Dendritic cell treated with granulocyte-macrophage colony-stimulating factor and Interleukin-4, amounts not matched to agents 40 ng/mL and 50 ng/mL, for 4 days (primary cell): ENCODE results near the gene ADGRG3.
"Not testable (repeated sequence)": the region's sequence is repeated elsewhere in the genome, so short reads cannot be mapped to it uniquely, and the experiment has no call there.

Experiments used
- H3K27ac Mint-ChIP-seq: one replicate; pipeline ENCODE4 v1.8.0; 2022; ENCODE audit warnings: mild to moderate bottlenecking, mixed read lengths
- H3K27me3 Mint-ChIP-seq: one replicate; pipeline ENCODE4 v1.8.0; 2022; ENCODE audit warnings: mild to moderate bottlenecking, mixed read lengths
- H3K36me3 Mint-ChIP-seq: one replicate; pipeline ENCODE4 v1.8.0; 2022; ENCODE audit warnings: low read depth, mixed read lengths
- H3K4me1 Mint-ChIP-seq: one replicate; pipeline ENCODE4 v1.8.0; 2022; ENCODE audit warnings: low read depth, mixed read lengths
- H3K4me3 Mint-ChIP-seq: one replicate; pipeline ENCODE4 v1.8.0; 2022; ENCODE audit warnings: mild to moderate bottlenecking, moderate library complexity, mixed read lengths
- H3K9me3 Mint-ChIP-seq: one replicate; pipeline ENCODE4 v1.8.0; 2022; ENCODE audit warnings: mixed read lengths
- intact Hi-C: fragments of 100-400 bp; cut with micrococcal nuclease; formaldehyde crosslinking; loops from one replicate; pipeline ENCODE4 v1.15.0; 2022

The ADGRG3 gene

GRCh38 chr16:57722210-57722499, 54.0 kb downstream of the ADGRG3 start:
- intact Hi-C loops, result loop anchor here (5.0 kb wide), 1 partner anchor 130 kb away; no protein-coding TSS in a partner anchor
- H3K27me3 Mint-ChIP-seq, result no peaks in the 10 kb centered on the region
- no peaks in the 10 kb centered on the region for H3K9me3 Mint-ChIP-seq
- no peak overlapping the region for H3K27ac Mint-ChIP-seq
- H3K36me3 Mint-ChIP-seq, result no peaks in the 10 kb centered on the region
- no peaks in the 10 kb centered on the region for H3K4me1 Mint-ChIP-seq
- no peak overlapping the region for H3K4me3 Mint-ChIP-seq

- Mint-ChIP-seq H3K27ac (no peak overlapping the region), H3K4me3 (no peak overlapping the region)
- intact Hi-C loops, result loop anchor here (5.0 kb wide), 1 partner anchor 130 kb away; no protein-coding TSS in a partner anchor
Observed at GRCh38 chr16:57722651-57723050, 54.5 kb downstream of the ADGRG3 start.

GRCh38 chr16:57723170-57723569, 55.1 kb downstream of the ADGRG3 start:
- Mint-ChIP-seq H3K27me3 (no peaks in the 10 kb centered on the region), H3K9me3 (no peaks in the 10 kb centered on the region), H3K4me1 (no peaks in the 10 kb centered on the region), H3K4me3 (no peak overlapping the region), H3K27ac (no peak overlapping the region), H3K36me3 (no peaks in the 10 kb centered on the region)
- intact Hi-C loops, result loop anchor here (5.0 kb wide), 1 partner anchor 131 kb away; no protein-coding TSS in a partner anchor

More at GRCh38 chr16:57722651-57723050, 54.5 kb downstream of the ADGRG3 start:
- Mint-ChIP-seq H3K36me3 (no peaks in the 10 kb centered on the region), H3K27me3 (no peaks in the 10 kb centered on the region), H3K9me3 (no peaks in the 10 kb centered on the region), H3K4me1 (no peaks in the 10 kb centered on the region)

GRCh38 chr16:57724531-57724930, 56.4 kb downstream of the ADGRG3 start:
- intact Hi-C loops, result loop anchor here (5.0 kb wide), 1 partner anchor 132 kb away; no protein-coding TSS in a partner anchor
- H3K9me3 Mint-ChIP-seq, result peaks cover 9% of the 10 kb centered on the region
- H3K36me3 Mint-ChIP-seq, result no peaks in the 10 kb centered on the region
- H3K27me3 Mint-ChIP-seq, result no peaks in the 10 kb centered on the region
- no peaks in the 10 kb centered on the region for H3K4me1 Mint-ChIP-seq
- H3K27ac Mint-ChIP-seq, result no peak overlapping the region
- H3K4me3 Mint-ChIP-seq, result no peak overlapping the region

- Mint-ChIP-seq H3K4me1 (no peaks in the 10 kb centered on the region), H3K4me3 (no peak overlapping the region), H3K36me3 (no peaks in the 10 kb centered on the region), H3K9me3 (peaks cover 10% of the 10 kb centered on the region), H3K27ac (no peak overlapping the region), H3K27me3 (no peaks in the 10 kb centered on the region)
- intact Hi-C loops, result no loop called here
Observed at GRCh38 chr16:57725151-57725550, 57.0 kb downstream of the ADGRG3 start.

GRCh38 chr16:57725554-57725953, 57.4 kb downstream of the ADGRG3 start:
- Mint-ChIP-seq H3K27me3 (no peaks in the 10 kb centered on the region), H3K9me3 (peaks cover 10% of the 10 kb centered on the region), H3K36me3 (no peaks in the 10 kb centered on the region), H3K27ac (no peak overlapping the region), H3K4me1 (no peaks in the 10 kb centered on the region), H3K4me3 (no peak overlapping the region)
- intact Hi-C loops, result no loop called here

GRCh38 chr16:57725976-57726375, 57.9 kb downstream of the ADGRG3 start:
- Mint-ChIP-seq H3K27ac (no peak overlapping the region), H3K27me3 (no peaks in the 10 kb centered on the region), H3K4me1 (no peaks in the 10 kb centered on the region), H3K36me3 (no peaks in the 10 kb centered on the region), H3K4me3 (no peak overlapping the region), H3K9me3 (peaks cover 10% of the 10 kb centered on the region)
- intact Hi-C loops, result no loop called here

GRCh38 chr16:57726433-57726947, 58.4 kb downstream of the ADGRG3 start:
- Mint-ChIP-seq H3K36me3 (no peaks in the 10 kb centered on the region), H3K27ac (no peak overlapping the region), H3K4me3 (no peak overlapping the region), H3K4me1 (peaks cover 4% of the 10 kb centered on the region), H3K27me3 (no peaks in the 10 kb centered on the region), H3K9me3 (peaks cover 10% of the 10 kb centered on the region)
- intact Hi-C loops, result no loop called here

- H3K4me1 Mint-ChIP-seq, result peaks cover 6% of the 10 kb centered on the region
- H3K4me3 Mint-ChIP-seq, result no peak overlapping the region
- intact Hi-C loops, result no loop called here
- H3K27ac Mint-ChIP-seq, result no peak overlapping the region
- H3K9me3 Mint-ChIP-seq, result peaks cover 10% of the 10 kb centered on the region
- no peaks in the 10 kb centered on the region for H3K36me3 Mint-ChIP-seq
- no peaks in the 10 kb centered on the region for H3K27me3 Mint-ChIP-seq
Observed at GRCh38 chr16:57727610-57728009, 59.5 kb downstream of the ADGRG3 start.

- no peaks in the 10 kb centered on the region for H3K36me3 Mint-ChIP-seq
- no peak overlapping the region for H3K27ac Mint-ChIP-seq
- H3K4me3 Mint-ChIP-seq, result no peak overlapping the region
- intact Hi-C loops, result no loop called here
- H3K9me3 Mint-ChIP-seq, result peaks cover 10% of the 10 kb centered on the region
- H3K27me3 Mint-ChIP-seq, result no peaks in the 10 kb centered on the region
- H3K4me1 Mint-ChIP-seq, result peaks cover 11% of the 10 kb centered on the region
Observed at GRCh38 chr16:57728336-57729181, 60.5 kb downstream of the ADGRG3 start.

- H3K4me1 Mint-ChIP-seq, result peaks cover 12% of the 10 kb centered on the region
- no peaks in the 10 kb centered on the region for H3K27me3 Mint-ChIP-seq
- H3K36me3 Mint-ChIP-seq, result no peaks in the 10 kb centered on the region
- H3K27ac Mint-ChIP-seq, result no peak overlapping the region
- intact Hi-C loops, result no loop called here
- no peak overlapping the region for H3K4me3 Mint-ChIP-seq
- peaks cover 10% of the 10 kb centered on the region for H3K9me3 Mint-ChIP-seq
Observed at GRCh38 chr16:57729182-57729484, 61.0 kb downstream of the ADGRG3 start.

- not testable (repeated sequence) for H3K9me3 Mint-ChIP-seq, H3K36me3 Mint-ChIP-seq, H3K4me3 Mint-ChIP-seq, H3K27me3 Mint-ChIP-seq, H3K27ac Mint-ChIP-seq
- peaks cover 18% of the 10 kb centered on the region for H3K4me1 Mint-ChIP-seq
- intact Hi-C loops, result loop anchor here (10.0 kb wide), 2 partner anchors 165 to 395 kb away; partner anchors contain the start of gene CFAP20
Observed at GRCh38 chr16:57729852-57730251, 61.7 kb downstream of the ADGRG3 start.

GRCh38 chr16:57730771-57731730, 62.9 kb downstream of the ADGRG3 start:
- no peak overlapping the region for H3K4me3 Mint-ChIP-seq
- H3K4me1 Mint-ChIP-seq, result peaks cover 25% of the 10 kb centered on the region
- no peak overlapping the region for H3K27ac Mint-ChIP-seq
- peaks cover 14% of the 10 kb centered on the region for H3K36me3 Mint-ChIP-seq
- intact Hi-C loops, result loop anchor here (10.0 kb wide), 2 partner anchors 164 to 394 kb away; partner anchors contain the start of gene CFAP20
- H3K9me3 Mint-ChIP-seq, result peaks cover 10% of the 10 kb centered on the region
- H3K27me3 Mint-ChIP-seq, result no peaks in the 10 kb centered on the region

GRCh38 chr16:57732037-57732436, 63.9 kb downstream of the ADGRG3 start:
- peaks cover 17% of the 10 kb centered on the region for H3K36me3 Mint-ChIP-seq
- H3K9me3 Mint-ChIP-seq, result peaks cover 10% of the 10 kb centered on the region
- no peak overlapping the region for H3K4me3 Mint-ChIP-seq
- H3K27me3 Mint-ChIP-seq, result no peaks in the 10 kb centered on the region
- intact Hi-C loops, result loop anchor here (10.0 kb wide), 2 partner anchors 163 to 393 kb away; partner anchors contain the start of gene CFAP20
- H3K27ac Mint-ChIP-seq, result no peak overlapping the region
- peaks cover 35% of the 10 kb centered on the region for H3K4me1 Mint-ChIP-seq
